Neural cell (in vitro differentiated cells): ENCODE data around the gene YWHAQ. TPM values are rescaled to one million over a fixed set of nuclear protein-coding genes. Genes with fewer than 3 reads are reported as not detected.

Source experiments
- H2AFZ ChIP-seq: fragments of 200-600, 300-800 bp; sonication (generic), shearing (Covaris generic); 2 replicates; pipeline ENCODE4 v1.6.0; 2014; ENCODE audit warnings: low read depth, mild to moderate bottlenecking, antibody characterized with exemption, low read length, moderate library complexity
- H3F3A ChIP-seq: fragments of 200-600 bp; shearing (Covaris generic); 2 replicates; pipeline ENCODE4 v1.6.1; 2016; ENCODE audit warnings: mild to moderate bottlenecking, moderate library complexity, mixed read lengths, antibody characterized with exemption, low read length; ENCODE audit not compliant: insufficient read depth, poor library complexity, severe bottlenecking
- H3K27ac ChIP-seq: fragments of 200-600, 300-800 bp; sonication (generic), shearing (Covaris generic); 2 replicates; pipeline ENCODE4 v1.5.1; 2014; ENCODE audit warnings: mild to moderate bottlenecking, low read length, moderate library complexity
- H3K27me3 ChIP-seq: fragments of 300-800, 200-600 bp; sonication (generic), shearing (Covaris generic); 2 replicates; pipeline ENCODE4 v1.6.0; 2014; ENCODE audit warnings: mild to moderate bottlenecking, low read depth, low read length, moderate library complexity; ENCODE audit not compliant: insufficient read depth
- H3K36me3 ChIP-seq: fragments of 300-800, 200-600 bp; sonication (generic), shearing (Covaris generic); 2 replicates; pipeline ENCODE4 v1.5.1; 2014; ENCODE audit warnings: mild to moderate bottlenecking, antibody characterized with exemption, low read length, moderate library complexity; ENCODE audit not compliant: insufficient read depth
- H3K4me2 ChIP-seq: fragments of 300-800, 200-600 bp; sonication (generic), shearing (Covaris generic); 2 replicates; pipeline ENCODE4 v1.6.0; 2014; ENCODE audit warnings: mild to moderate bottlenecking, low read length
- H3K4me3 ChIP-seq: fragments of 300-800, 200-600 bp; sonication (generic), shearing (Covaris generic); 2 replicates; pipeline ENCODE4 v1.5.1; 2014; ENCODE audit warnings: mild to moderate bottlenecking, low read length, moderate library complexity
- H3K79me2 ChIP-seq: fragments of 200-600 bp; shearing (Covaris generic); replicated peaks from 2 replicates; pipeline ENCODE4 v1.6.0; 2014; ENCODE audit warnings: mild to moderate bottlenecking, low read length, moderate library complexity; ENCODE audit not compliant: insufficient read depth
- H3K9ac ChIP-seq: fragments of 300-800, 200-600 bp; sonication (generic), shearing (Covaris generic); 2 replicates; pipeline ENCODE4 v1.6.1; 2016; ENCODE audit warnings: mild to moderate bottlenecking, low read length, mixed read lengths
- H3K9me2 ChIP-seq: fragments of 200-600 bp; shearing (Covaris generic); 2 replicates; pipeline ENCODE4 v1.6.1; 2016; ENCODE audit warnings: mild to moderate bottlenecking, low read length, mixed read lengths; ENCODE audit not compliant: insufficient read depth
- H3K9me3 ChIP-seq: fragments of 200-600, 300-800 bp; sonication (generic), shearing (Covaris generic); 2 replicates; pipeline ENCODE4 v1.6.1; 2016; ENCODE audit warnings: mild to moderate bottlenecking, mixed run types, low read length, moderate library complexity, mixed read lengths
- H4K20me1 ChIP-seq: fragments of 200-600 bp; shearing (Covaris generic); 2 replicates; pipeline ENCODE4 v1.6.1; 2016; ENCODE audit warnings: mild to moderate bottlenecking, mixed run types; ENCODE audit not compliant: insufficient read depth
- EP300 ChIP-seq: fragments of 450-650 bp; conservative IDR thresholded peaks from 2 replicates; pipeline ENCODE4 v1.6.1; 2014; ENCODE audit warnings: antibody characterized with exemption, mild to moderate bottlenecking, moderate library complexity; ENCODE audit not compliant: poor library complexity, severe bottlenecking
- EZH2 ChIP-seq: fragments of 200-600, 300-800 bp; shearing (Covaris generic), sonication (generic); IDR thresholded peaks from 2 replicates; pipeline ENCODE4 v1.6.1; 2014; ENCODE audit warnings: antibody characterized with exemption, low read length, borderline replicate concordance, mild to moderate bottlenecking; ENCODE audit not compliant: insufficient read depth, poor library complexity, severe bottlenecking
- MXI1 ChIP-seq: fragments of 450-650 bp; conservative IDR thresholded peaks from 2 replicates; pipeline ENCODE4 v1.6.1; 2014; ENCODE audit warnings: antibody characterized with exemption, mild to moderate bottlenecking; ENCODE audit not compliant: poor library complexity, severe bottlenecking
- POLR2AphosphoS5 ChIP-seq: IDR thresholded peaks from 2 replicates; pipeline ENCODE4 v1.6.1; 2012
- RAD21 ChIP-seq: fragments of 450-650 bp; conservative IDR thresholded peaks from 2 replicates; pipeline ENCODE4 v1.6.1; 2014; ENCODE audit warnings: antibody characterized with exemption, mild to moderate bottlenecking, moderate library complexity
- SMC3 ChIP-seq: fragments of 450-650 bp; conservative IDR thresholded peaks from 2 replicates; pipeline ENCODE4 v1.6.1; 2014; ENCODE audit warnings: antibody characterized with exemption, mild to moderate bottlenecking, moderate library complexity; ENCODE audit not compliant: poor library complexity
- TAF1 ChIP-seq: IDR thresholded peaks from 2 replicates; pipeline ENCODE4 v1.6.1; 2012; ENCODE audit warnings: low read depth
- polyA plus RNA-seq: library from polyadenylated mRNA; depleted of rRNA; stranded (reverse); fragments of >200 nt; gene quantifications from 2 replicates; pipeline ENCODE4 v1.2.3, GENCODE V29; 2014
- TF ChIP-seq, protein P1 (sequence below): IDR thresholded peaks from 2 replicates; pipeline ENCODE4 v1.6.1; 2012; ENCODE audit warnings: borderline replicate concordance
- TF ChIP-seq, protein P2 (sequence below): fragments of 450-650 bp; IDR thresholded peaks from 2 replicates; pipeline ENCODE4 v1.5.1; 2014; ENCODE audit warnings: antibody characterized with exemption, mild to moderate bottlenecking, moderate library complexity; ENCODE audit not compliant: poor library complexity, severe bottlenecking

Gene YWHAQ
- polyA plus RNA-seq, 1 donor from 2014 or later, result 1,446 TPM

DNA sequence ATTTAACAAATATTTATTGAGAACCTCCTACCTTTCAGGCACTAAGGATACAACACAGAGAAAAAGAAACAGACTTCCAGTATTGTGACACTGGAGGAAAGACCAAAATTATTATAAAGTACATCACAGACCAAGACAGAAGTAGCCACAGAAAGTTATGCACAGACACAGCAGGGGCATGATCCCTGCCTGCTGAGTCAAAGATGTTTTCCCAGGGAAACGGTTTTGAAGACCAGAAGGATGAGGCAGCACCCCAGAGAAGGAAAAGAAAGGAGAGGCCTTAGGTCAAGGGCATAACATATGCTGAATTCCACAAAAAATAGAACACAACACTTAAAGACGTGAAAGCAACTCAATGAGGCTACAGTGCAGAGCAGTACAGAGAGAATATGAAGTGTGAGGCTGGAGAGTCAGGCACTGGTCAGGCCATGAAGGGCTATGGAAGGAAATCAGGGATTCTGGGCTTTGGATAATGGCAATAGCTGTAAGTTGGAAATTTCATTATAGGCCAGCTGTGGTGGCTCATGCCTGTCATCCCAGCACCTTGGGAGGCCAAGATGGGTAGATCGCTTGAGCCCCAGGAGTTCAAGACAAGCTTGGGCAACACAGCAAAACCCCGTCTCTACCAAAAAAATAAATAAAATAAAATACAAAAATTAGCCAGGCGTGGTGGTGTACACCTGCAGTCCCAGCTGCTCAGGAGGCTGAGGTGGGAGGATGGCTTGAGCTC, 83.4 kb downstream of the YWHAQ start:
- Histone ChIP-seq H3K4me3 (no peak overlapping the region), H3K27me3 (no peaks in the 10 kb centered on the region), H3K27ac (no peak overlapping the region), H3K9ac (no peak overlapping the region), H3K4me2 (no peak overlapping the region), H3K9me2 (no peaks in the 10 kb centered on the region), H4K20me1 (no peaks in the 10 kb centered on the region), H3F3A (no peaks in the 10 kb centered on the region), H3K79me2 (peaks cover 65% of the 10 kb centered on the region), H2AFZ (no peak overlapping the region), H3K36me3 (no peaks in the 10 kb centered on the region), H3K9me3 (no peaks in the 10 kb centered on the region)
- TF ChIP-seq EP300 (no peak), MXI1 (no peak), EZH2 (no peak), TAF1 (no peak), RAD21 (no peak), SMC3 (no peak), POLR2AphosphoS5 (no peak)
- TF ChIP-seq, protein P1, sequence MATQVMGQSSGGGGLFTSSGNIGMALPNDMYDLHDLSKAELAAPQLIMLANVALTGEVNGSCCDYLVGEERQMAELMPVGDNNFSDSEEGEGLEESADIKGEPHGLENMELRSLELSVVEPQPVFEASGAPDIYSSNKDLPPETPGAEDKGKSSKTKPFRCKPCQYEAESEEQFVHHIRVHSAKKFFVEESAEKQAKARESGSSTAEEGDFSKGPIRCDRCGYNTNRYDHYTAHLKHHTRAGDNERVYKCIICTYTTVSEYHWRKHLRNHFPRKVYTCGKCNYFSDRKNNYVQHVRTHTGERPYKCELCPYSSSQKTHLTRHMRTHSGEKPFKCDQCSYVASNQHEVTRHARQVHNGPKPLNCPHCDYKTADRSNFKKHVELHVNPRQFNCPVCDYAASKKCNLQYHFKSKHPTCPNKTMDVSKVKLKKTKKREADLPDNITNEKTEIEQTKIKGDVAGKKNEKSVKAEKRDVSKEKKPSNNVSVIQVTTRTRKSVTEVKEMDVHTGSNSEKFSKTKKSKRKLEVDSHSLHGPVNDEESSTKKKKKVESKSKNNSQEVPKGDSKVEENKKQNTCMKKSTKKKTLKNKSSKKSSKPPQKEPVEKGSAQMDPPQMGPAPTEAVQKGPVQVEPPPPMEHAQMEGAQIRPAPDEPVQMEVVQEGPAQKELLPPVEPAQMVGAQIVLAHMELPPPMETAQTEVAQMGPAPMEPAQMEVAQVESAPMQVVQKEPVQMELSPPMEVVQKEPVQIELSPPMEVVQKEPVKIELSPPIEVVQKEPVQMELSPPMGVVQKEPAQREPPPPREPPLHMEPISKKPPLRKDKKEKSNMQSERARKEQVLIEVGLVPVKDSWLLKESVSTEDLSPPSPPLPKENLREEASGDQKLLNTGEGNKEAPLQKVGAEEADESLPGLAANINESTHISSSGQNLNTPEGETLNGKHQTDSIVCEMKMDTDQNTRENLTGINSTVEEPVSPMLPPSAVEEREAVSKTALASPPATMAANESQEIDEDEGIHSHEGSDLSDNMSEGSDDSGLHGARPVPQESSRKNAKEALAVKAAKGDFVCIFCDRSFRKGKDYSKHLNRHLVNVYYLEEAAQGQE, result no peak
- TF ChIP-seq, protein P2, sequence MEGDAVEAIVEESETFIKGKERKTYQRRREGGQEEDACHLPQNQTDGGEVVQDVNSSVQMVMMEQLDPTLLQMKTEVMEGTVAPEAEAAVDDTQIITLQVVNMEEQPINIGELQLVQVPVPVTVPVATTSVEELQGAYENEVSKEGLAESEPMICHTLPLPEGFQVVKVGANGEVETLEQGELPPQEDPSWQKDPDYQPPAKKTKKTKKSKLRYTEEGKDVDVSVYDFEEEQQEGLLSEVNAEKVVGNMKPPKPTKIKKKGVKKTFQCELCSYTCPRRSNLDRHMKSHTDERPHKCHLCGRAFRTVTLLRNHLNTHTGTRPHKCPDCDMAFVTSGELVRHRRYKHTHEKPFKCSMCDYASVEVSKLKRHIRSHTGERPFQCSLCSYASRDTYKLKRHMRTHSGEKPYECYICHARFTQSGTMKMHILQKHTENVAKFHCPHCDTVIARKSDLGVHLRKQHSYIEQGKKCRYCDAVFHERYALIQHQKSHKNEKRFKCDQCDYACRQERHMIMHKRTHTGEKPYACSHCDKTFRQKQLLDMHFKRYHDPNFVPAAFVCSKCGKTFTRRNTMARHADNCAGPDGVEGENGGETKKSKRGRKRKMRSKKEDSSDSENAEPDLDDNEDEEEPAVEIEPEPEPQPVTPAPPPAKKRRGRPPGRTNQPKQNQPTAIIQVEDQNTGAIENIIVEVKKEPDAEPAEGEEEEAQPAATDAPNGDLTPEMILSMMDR, result no peak

DNA sequence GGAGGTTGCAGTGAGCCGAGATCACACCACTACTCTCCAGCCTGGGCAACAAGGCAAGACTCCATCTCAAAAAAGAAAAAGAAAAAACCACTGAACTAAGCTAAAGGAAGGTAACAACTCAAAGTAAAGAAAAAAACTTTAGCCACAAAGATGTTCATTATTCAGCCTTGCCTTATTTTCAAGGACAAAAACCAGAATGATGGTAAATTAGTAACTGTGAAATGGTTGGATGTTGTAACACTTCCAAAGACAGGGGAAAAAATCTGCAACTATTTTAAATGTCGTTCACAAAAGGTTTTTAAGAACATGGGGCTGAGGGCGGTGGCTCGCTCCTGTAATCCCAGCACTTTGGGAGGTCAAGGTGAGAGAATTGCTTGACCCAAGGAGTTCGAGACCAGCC, 85.3 kb downstream of the YWHAQ start:
- H3K27me3 ChIP-seq, result no peaks in the 10 kb centered on the region
- no peak overlapping the region for H3K27ac ChIP-seq
- no peak overlapping the region for H3K4me2 ChIP-seq
- H3F3A ChIP-seq, result no peaks in the 10 kb centered on the region
- H3K36me3 ChIP-seq, result no peaks in the 10 kb centered on the region
- H2AFZ ChIP-seq, result no peak overlapping the region
- H4K20me1 ChIP-seq, result no peaks in the 10 kb centered on the region
- TF ChIP-seq TAF1, result no peak
- no peak for TF ChIP-seq EP300
- TF ChIP-seq, protein P1, result no peak
- TF ChIP-seq RAD21, result no peak
- TF ChIP-seq, protein P2, result no peak
- TF ChIP-seq SMC3, result no peak
- no peak for TF ChIP-seq POLR2AphosphoS5
- no peak for TF ChIP-seq EZH2
- TF ChIP-seq MXI1, result no peak
- H3K9me3 ChIP-seq, result no peaks in the 10 kb centered on the region
- H3K9ac ChIP-seq, result no peak overlapping the region
- H3K79me2 ChIP-seq, result peaks cover 48% of the 10 kb centered on the region
- H3K9me2 ChIP-seq, result no peaks in the 10 kb centered on the region
- H3K4me3 ChIP-seq, result no peak overlapping the region
